ENCODE data around the gene DLGAP1.
"Not testable (repeated sequence)": the region's sequence is repeated elsewhere in the genome, so short reads cannot be mapped to it uniquely, and the experiment has no call there.

Gene DLGAP1

GRCh38 chr18:3655254-3656050, 799.7 kb downstream of the DLGAP1 start:
- DNase-seq (ENCODE audit: low read depth), result no peak

- DNase-seq (ENCODE audit: low read depth), result no peak
Observed at GRCh38 chr18:3654442-3655253, 800.5 kb downstream of the DLGAP1 start.

- DNase-seq (ENCODE audit: low read depth), result no peak
Observed at GRCh38 chr18:3653851-3654441, 801.2 kb downstream of the DLGAP1 start.

DNA sequence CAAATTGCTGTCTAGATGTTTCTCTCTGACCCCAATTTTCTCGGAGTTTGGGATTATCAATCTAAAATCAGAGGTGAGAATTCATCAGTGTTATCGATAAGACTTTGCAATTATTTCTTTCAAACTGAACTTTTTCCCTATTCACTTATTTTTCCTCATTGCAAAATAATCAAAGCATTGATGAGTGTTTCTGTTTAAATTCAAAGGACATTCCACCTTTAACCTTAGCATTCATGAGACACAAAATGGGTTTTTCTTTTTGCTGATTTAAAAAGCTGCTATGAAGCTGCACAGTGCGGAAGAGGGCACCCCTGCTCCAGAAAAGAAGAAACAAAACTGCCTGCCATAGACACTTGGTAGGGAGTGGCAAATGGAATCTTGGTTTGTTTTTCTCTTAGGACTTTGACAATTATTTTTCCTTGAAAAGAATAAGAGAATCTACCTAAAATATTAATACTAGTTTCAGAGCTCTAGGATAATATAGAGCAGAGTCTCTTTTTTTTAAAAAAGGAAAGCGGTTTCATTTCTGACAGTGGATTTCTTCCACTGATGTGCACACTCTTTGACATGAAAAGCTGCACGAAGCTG, 801.8 kb downstream of the DLGAP1 start:
- no peak for DNase-seq (ENCODE audit: low read depth)

DNA sequence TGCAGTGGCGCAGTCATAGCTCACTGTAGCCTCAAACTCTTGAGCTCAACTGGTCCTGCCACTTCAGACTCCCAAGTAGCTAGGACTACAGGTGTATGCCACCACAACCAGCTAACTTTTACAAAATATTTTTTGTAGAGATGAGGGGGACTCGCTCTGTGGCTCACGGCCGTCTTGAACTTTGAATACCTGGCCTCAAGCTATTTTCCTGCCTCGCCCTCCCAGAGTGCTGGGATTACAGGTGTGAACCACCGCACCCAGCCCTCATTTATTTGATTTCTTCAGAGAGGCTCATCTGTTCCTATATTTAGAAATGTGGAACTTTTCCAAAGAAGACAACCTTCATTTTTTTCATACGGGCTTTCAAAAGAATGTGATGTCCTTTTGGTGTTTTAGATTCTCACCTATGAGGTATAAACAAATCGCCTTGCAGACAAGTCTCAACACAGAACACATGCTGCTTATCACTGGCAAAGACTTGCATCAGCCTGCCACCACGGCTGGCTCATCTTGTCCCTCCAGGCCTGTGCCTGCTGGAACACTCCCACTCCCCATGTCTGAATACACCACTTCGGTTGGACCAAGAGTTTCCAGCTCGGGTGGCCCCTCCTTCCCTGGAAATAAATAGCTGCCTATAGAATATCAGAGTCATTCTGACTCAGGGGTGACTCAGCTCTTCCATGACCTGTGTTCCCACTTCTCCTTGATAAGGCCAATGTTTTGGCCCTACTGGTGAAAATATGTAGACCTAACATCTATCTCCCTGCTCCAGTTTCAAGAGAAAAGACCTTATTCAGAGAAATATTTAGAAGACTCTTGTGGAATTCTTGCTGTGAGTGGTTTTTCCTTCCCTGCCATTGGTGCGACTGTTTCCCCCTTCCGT, 802.5 kb downstream of the DLGAP1 start:
- peak; percentile 52 for DNase-seq (ENCODE audit: low read depth)

DNA sequence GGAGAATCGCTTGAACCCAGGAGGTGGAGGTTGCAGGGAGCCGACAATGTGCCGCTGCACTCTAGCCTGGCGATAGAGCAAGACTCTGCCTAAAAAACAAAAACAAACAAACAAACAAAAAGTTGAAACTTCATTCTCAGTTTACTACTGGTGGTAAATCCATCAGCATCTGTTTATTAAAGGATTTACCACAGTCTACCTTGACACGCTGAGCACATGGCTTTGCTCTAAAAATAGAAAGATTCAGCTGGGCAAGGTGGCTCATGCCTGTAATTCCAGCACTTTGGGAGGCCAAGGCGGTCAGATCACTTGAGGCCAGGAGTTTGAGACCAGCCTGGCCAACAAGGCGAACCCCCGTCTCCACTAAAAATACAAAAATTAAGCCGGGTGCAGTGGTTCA, 803.8 kb downstream of the DLGAP1 start:
- DNase-seq (ENCODE audit: low read depth), result no peak

DNA sequence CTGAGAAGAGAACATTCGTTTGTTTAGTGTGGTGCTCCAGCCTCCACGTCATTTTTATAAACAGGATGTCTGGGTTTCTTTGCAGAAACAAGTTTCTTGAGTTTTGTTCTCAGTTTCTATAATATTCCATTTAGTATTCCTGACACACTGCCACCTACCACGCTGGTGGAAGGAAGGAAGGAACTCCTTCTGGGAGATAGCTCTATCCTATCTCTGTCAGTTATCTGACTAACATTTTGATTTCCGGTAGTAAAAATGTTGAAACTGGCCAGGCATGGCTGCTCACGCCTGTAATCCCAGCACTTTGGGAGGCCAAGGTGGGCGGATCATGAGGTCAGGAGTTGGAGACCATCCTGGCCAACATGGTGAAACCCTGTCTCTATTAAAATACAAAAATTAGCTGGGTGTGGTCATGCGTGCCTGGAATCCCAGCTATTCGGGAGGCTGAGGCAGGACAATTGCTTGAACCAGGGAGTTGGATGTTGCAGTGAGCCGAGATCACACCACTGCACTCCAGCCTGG, 804.5 kb downstream of the DLGAP1 start:
- DNase-seq (ENCODE audit: low read depth), result not testable (repeated sequence)

- DNase-seq (ENCODE audit: low read depth), result no peak
Observed at GRCh38 chr18:3649633-3650426, 805.3 kb downstream of the DLGAP1 start.

DNA sequence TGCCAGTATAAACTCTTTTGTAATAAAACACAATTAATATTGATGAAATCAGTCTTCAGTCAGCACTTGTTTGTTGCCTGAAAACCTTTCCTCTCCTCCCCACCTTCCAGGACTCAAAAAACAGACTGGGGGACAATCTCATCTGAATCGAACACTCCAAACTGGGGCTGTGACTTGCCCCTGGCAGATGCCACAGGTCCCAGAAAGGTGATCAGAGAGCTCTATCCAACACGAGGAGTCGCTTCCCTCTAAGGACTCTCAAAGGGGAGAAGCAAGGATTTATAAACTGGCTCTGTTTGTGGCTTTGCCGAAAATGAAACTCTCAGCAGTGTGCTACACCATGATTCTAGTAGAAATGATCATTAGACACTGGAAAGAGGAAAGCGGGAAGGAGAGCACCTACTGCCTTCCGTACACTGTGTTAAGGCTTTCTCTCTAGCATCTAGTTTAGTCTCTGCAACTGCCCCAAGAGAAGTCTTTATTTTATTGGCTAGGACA, 805.9 kb downstream of the DLGAP1 start:
- no peak for DNase-seq (ENCODE audit: low read depth)

DNA sequence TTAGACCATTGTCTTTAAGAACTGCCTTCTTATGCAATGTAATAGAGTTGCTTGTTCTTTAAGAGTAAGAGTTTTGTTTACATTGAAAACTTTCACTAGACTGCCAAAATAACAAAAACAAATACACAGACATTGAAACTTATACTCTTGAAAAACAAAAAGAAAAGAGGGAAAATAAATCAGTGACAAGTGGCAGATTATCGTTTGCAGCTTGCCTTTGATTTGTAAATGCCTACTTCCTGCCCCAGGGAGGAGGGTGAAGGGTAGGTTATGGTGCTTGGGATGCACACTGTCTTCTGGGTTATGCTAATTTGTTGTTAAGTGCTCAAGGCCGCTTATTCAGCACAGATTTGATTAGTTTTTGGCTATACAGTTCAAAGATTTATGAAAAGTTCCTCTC, 806.5 kb downstream of the DLGAP1 start:
- no peak for DNase-seq (ENCODE audit: low read depth)

DNA sequence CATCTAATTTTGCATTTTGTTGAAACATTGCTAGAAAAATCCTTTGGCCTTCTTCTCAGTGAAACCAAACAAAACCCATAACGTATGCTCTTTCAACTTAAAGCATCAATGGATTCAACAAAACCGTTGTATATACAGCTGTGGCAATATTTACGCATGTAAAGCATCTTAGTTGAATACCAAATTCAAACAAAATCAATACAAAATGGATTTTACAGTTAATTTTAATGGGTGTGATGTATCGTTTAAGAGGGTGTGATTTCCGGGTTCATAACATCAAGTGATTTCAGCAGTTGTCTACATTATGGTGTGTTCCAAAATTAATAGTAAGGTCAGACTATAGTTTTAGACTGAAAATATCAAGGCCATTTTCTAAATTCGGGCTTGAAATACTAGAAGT, 806.9 kb downstream of the DLGAP1 start:
- DNase-seq (ENCODE audit: low read depth), result no peak

DNA sequence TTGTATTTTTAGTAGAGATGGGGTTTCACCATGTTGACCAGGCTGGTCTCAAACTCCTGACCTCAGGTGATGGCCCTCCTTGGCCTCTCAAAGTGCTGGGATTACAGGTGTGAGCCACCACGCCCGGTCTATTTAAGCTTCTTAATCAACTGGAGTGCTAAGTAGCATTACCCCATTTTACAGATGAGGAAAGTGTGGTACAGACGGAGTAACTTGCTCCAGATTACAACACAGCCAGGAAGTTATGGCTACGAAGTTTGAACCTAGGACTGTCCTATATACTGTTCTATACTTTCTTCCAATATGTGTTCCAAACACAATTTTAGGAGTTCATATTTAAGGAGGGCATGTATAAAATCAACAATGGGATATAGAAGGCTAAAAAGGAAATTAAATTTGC, 807.5 kb downstream of the DLGAP1 start:
- no peak for DNase-seq (ENCODE audit: low read depth)

- DNase-seq (ENCODE audit: low read depth), result no peak
Observed at GRCh38 chr18:3645384-3646156, 809.5 kb downstream of the DLGAP1 start.

GRCh38 chr18:3634250-3634939, 820.7 kb downstream of the DLGAP1 start:
- no peak for DNase-seq (ENCODE audit: low read depth)

- no peak for DNase-seq (ENCODE audit: low read depth)
Observed at GRCh38 chr18:3631887-3632286, 823.2 kb downstream of the DLGAP1 start.

GRCh38 chr18:3626929-3627458, 828.1 kb downstream of the DLGAP1 start:
- no peak for DNase-seq (ENCODE audit: low read depth)

DNA sequence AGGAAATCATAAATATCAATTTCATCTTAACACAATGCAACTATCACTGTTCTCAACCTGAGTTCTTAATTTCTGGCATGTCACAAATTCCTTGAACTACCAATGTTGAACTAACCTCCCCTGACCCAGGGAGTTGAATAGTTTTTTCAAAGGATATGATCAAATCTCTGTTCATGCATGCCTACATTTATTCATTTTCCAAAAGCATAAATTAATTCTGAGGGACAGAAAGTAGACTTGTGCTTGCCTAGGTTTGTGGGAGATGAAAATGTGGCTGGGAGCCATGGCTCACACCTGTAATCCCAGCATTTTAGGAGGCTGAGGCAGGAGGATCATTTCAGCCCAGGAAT, 829.4 kb downstream of the DLGAP1 start:
- no peak for DNase-seq (ENCODE audit: low read depth)

DNA sequence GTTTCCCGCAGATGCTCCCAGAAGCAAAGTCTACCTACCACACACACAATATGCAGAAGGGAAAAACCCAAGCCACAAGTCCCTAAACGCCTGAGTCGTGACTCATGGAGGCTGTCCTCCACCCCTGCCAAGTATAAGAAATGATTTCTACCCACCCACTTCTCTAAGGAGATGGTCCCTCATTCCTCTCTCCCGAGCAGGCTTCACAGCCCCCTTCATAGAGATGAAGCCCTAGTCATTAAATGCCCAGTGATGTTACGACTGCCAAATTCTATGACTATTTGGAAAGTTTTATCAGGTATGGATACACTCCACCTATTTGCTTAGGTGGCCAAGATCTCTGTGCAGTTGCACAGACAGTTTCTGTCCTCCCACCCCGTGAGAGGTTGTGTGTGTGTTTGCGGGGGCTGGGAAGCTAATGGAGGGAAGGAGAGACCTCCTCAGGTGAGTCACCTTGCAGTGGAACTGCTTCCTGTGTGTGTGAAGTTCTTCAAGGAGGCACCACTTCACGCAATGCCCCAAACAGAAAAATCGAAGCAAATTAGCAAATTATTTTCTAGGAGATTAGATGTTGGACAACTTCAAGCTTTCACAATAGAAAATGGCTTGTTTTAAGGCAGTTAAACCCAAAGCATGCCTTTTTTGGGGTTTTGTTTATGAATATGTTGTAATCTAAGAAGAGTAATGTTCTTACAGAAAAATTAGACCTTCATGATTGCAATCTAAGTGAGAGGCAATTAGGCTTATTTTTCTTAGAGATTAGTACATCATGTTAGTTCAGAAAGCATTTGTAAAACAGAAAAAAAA, 830.0 kb downstream of the DLGAP1 start:
- peak; percentile 68 for DNase-seq (ENCODE audit: low read depth)
